Endodermal cell (in vitro differentiated cells): ENCODE data around the gene CTNNAL1. TPM values are rescaled to one million over a fixed set of nuclear protein-coding genes. Genes with fewer than 3 reads are reported as not detected.

Experiments
- DNase-seq: peaks from one replicate; pipeline ENCODE4 v3.0.0-alpha.2; 2017
- H3K27ac ChIP-seq: 2 replicates; pipeline ENCODE4 v1.5.1; 2013; ENCODE audit warnings: mild to moderate bottlenecking, low read depth, low read length, moderate library complexity
- H3K27me3 ChIP-seq: 2 replicates; pipeline ENCODE4 v1.6.1; 2013; ENCODE audit warnings: mild to moderate bottlenecking, low read length, moderate library complexity; ENCODE audit not compliant: insufficient read depth, control insufficient read depth, poor library complexity, severe bottlenecking
- H3K36me3 ChIP-seq: 2 replicates; pipeline ENCODE4 v1.7.0; 2013; ENCODE audit warnings: mild to moderate bottlenecking, low read length, moderate library complexity; ENCODE audit not compliant: control insufficient read depth, insufficient read depth
- H3K4me1 ChIP-seq: one replicate; pipeline ENCODE4 v1.7.0; 2013; ENCODE audit warnings: low read length; ENCODE audit not compliant: control insufficient read depth, insufficient read depth
- H3K4me3 ChIP-seq: 2 replicates; pipeline ENCODE4 v1.5.1; 2013; ENCODE audit warnings: mild to moderate bottlenecking, low read length, moderate library complexity
- H3K9ac ChIP-seq: 2 replicates; pipeline ENCODE4 v1.6.1; 2013; ENCODE audit warnings: mild to moderate bottlenecking, low read length, moderate library complexity; ENCODE audit not compliant: poor library complexity, severe bottlenecking; ENCODE audit errors: extremely low read depth
- H3K9me3 ChIP-seq: 2 replicates; pipeline ENCODE4 v1.6.1; 2013; ENCODE audit warnings: mild to moderate bottlenecking, low read length, moderate library complexity; ENCODE audit not compliant: control insufficient read depth
- H3K27ac Mint-ChIP-seq: 2 replicates; pipeline ENCODE4 v1.8.0; 2020; ENCODE audit warnings: mixed read lengths
- H3K27me3 Mint-ChIP-seq: 2 replicates; pipeline ENCODE4 v1.8.0; 2021; ENCODE audit warnings: mild to moderate bottlenecking, mixed read lengths; ENCODE audit not compliant: insufficient read depth
- H3K36me3 Mint-ChIP-seq: 2 replicates; pipeline ENCODE4 v1.8.0; 2020; ENCODE audit warnings: low read depth, mixed read lengths
- H3K4me1 Mint-ChIP-seq: 2 replicates; pipeline ENCODE4 v1.8.0; 2020; ENCODE audit warnings: mixed read lengths
- H3K4me3 Mint-ChIP-seq: 2 replicates; pipeline ENCODE4 v1.8.0; 2020; ENCODE audit warnings: mild to moderate bottlenecking, moderate library complexity, mixed read lengths
- H3K9me3 Mint-ChIP-seq: 2 replicates; pipeline ENCODE4 v1.8.0; 2020; ENCODE audit warnings: mild to moderate bottlenecking, mixed read lengths
- CTCF ChIP-seq: fragments of 200-600 bp; sonication (generic); conservative IDR thresholded peaks from 2 replicates; pipeline ENCODE4 v1.5.0; 2021; ENCODE audit warnings: antibody characterized with exemption, mild to moderate bottlenecking
- WGBS, 2 experiments: methylation state at CpG; one replicate each; pipeline versions ENCODE4 v1.1.5 to v1.1.7; 2013; ENCODE audit warnings: missing lambda C conversion rate in 2 of 2, mixed read lengths in 1 of 2; ENCODE audit not compliant: insufficient coverage in 1 of 2, insufficient read length in 1 of 2; 5-methylcytosine and 5-hydroxymethylcytosine counted together
- total RNA-seq, 2 donors: library from RNA; stranded (reverse); fragmentation: NEBNext Ultra II Directional in 1 of 2; extraction: Animal tissue kit (Norgen Biotek cat#: 25700) in 1 of 2; gene quantifications; 2 replicates in 1 of 2; 3 replicates in 1 of 2; pipeline ENCODE4 v1.2.1, GENCODE V29; 2021

Gene CTNNAL1
- total RNA-seq, 2 donors from 2014 or later = 80.1 to 82.1 TPM

- H3K9me3 Mint-ChIP-seq = no peaks in the 10 kb centered on the region
- Histone ChIP-seq H3K9me3 (no peaks in the 10 kb centered on the region), H3K27ac (no peak overlapping the region), H3K36me3 (peaks cover 46% of the 10 kb centered on the region), H3K4me1 (peaks cover 4% of the 10 kb centered on the region), H3K27me3 (no peaks in the 10 kb centered on the region), H3K9ac (no peak overlapping the region), H3K4me3 (no peak overlapping the region)
- DNase-seq = no peak
- no peak overlapping the region for H3K27ac Mint-ChIP-seq
- no peaks in the 10 kb centered on the region for H3K27me3 Mint-ChIP-seq
- TF ChIP-seq CTCF = no peak
- H3K4me3 Mint-ChIP-seq = no peak overlapping the region
- H3K4me1 Mint-ChIP-seq = peaks cover 9% of the 10 kb centered on the region
- peaks cover 48% of the 10 kb centered on the region for H3K36me3 Mint-ChIP-seq
Observed at GRCh38 chr9:108967916-108968315, 45.4 kb downstream of the CTNNAL1 start.

- WGBS, 2 experiments = 95 to 100% methylated on average over 4 of the region's 4 CpGs
- no peaks in the 10 kb centered on the region for H3K9me3 ChIP-seq
Observed at GRCh38 chr9:108963459-108964143, 49.7 kb downstream of the CTNNAL1 start.

GRCh38 chr9:108961151-108961550, 52.1 kb downstream of the CTNNAL1 start:
- no peak overlapping the region for H3K27ac Mint-ChIP-seq
- WGBS, 2 experiments = 100% methylated on average over 2 of the region's 2 CpGs; no CpG with 5 or more reads in 1 of the 2 experiments
- H3K4me3 Mint-ChIP-seq = no peak overlapping the region
- TF ChIP-seq CTCF = no peak
- no peaks in the 10 kb centered on the region for H3K9me3 Mint-ChIP-seq
- Histone ChIP-seq H3K36me3 (peaks cover 28% of the 10 kb centered on the region), H3K9me3 (no peaks in the 10 kb centered on the region), H3K4me3 (no peak overlapping the region), H3K4me1 (peaks cover 4% of the 10 kb centered on the region), H3K9ac (no peak overlapping the region), H3K27me3 (no peaks in the 10 kb centered on the region), H3K27ac (no peak overlapping the region)
- no peak for DNase-seq
- peaks cover 9% of the 10 kb centered on the region for H3K4me1 Mint-ChIP-seq
- H3K36me3 Mint-ChIP-seq = peaks cover 21% of the 10 kb centered on the region
- H3K27me3 Mint-ChIP-seq = no peaks in the 10 kb centered on the region

More at GRCh38 chr9:108963459-108964143, 49.7 kb downstream of the CTNNAL1 start:
- peaks cover 9% of the 10 kb centered on the region for H3K4me1 Mint-ChIP-seq
- H3K27me3 Mint-ChIP-seq = no peaks in the 10 kb centered on the region
- H3K4me3 Mint-ChIP-seq = no peak overlapping the region
- Histone ChIP-seq H3K9ac (no peak overlapping the region), H3K36me3 (peaks cover 37% of the 10 kb centered on the region), H3K27ac (no peak overlapping the region), H3K4me3 (no peak overlapping the region), H3K27me3 (no peaks in the 10 kb centered on the region), H3K4me1 (peaks cover 4% of the 10 kb centered on the region)
- no peaks in the 10 kb centered on the region for H3K9me3 Mint-ChIP-seq
- no peak for TF ChIP-seq CTCF
- no peak overlapping the region for H3K27ac Mint-ChIP-seq
- no peak for DNase-seq
- peaks cover 28% of the 10 kb centered on the region for H3K36me3 Mint-ChIP-seq
